ENCODE measurements around the gene TSC22D3.
"Not testable (repeated sequence)": the region's sequence is repeated elsewhere in the genome, so short reads cannot be mapped to it uniquely, and the experiment has no call there.

Gene TSC22D3

DNA sequence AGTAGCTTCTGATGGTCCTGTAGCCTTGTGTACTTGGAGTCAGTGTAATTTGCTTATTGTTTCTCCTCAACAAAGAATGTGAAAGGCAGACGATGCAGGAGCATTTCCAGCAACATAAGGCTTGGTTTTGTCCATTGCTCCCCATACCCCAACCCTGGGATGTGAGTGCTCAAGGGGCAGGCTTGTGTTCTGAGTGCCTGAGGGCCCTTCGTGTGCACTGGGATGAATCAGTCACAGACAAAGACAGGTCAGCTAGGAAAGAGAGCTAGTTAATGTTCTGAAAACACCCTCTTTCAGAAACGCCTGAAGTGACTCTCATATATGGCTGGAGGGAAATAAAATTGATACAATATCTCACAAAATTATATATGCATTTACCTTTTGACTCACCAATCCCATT lies 88.1 kb downstream of the TSC22D3 start:
- H3K4me3 ChIP-seq (ENCODE audit: low read length), result no peak overlapping the region
- no peak for DNase-seq (ENCODE audit: low read depth)
- no peak for TF ChIP-seq CTCF (conservative IDR thresholded peaks at IDR 0.05; ENCODE audit: low read length)

- DNase-seq (ENCODE audit: low read depth), result no peak
- H3K4me3 ChIP-seq (ENCODE audit: low read length), result no peak overlapping the region
These were observed 88.8 kb downstream of the TSC22D3 start for GRCh38 chrX:107686792-107687191.

DNA sequence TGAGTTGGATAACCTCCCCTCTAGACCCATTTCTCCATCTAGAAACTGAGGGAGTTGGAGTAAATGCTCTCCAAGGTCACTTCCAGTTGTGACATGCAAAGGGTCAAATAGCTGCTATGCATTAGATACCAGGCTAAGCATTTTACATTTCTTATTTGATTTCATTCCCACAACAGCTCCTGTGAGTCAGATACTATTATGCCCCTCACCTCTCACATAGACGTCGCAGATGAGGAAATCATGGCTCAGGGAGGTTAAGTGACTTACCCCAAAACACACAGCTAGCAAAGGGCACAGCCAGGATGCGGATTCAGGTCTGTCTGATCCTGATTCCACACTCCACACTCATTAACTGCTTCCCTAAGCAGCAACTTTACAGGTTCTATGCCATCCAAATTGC lies 89.6 kb downstream of the TSC22D3 start:
- no peak for TF ChIP-seq CTCF (conservative IDR thresholded peaks at IDR 0.05; ENCODE audit: low read length)

More at GRCh38 chrX:107686792-107687191, 88.8 kb downstream of the TSC22D3 start:
- TF ChIP-seq CTCF (conservative IDR thresholded peaks at IDR 0.05; ENCODE audit: low read length), result no peak

DNA sequence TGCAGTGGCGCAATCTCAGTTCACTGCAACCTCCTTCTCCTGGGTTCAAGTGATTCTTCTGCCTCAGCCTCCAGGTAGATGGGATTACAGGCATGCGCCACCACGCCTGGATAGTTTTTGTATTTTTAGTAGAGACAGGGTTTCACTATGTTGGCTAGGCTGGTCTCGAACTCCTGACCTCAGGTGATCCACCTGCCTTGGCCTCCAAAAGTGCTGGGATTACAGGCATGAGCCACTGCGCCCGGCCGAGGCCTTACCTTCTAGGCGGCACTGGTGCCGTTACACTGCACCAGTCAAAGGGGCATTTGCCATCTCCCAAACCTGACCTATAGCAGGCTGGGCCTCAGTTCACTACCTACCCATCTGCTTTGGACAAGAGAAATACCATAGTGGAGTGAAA lies 90.0 kb downstream of the TSC22D3 start:
- DNase-seq (ENCODE audit: low read depth); H3K4me3 ChIP-seq (ENCODE audit: low read length): not testable (repeated sequence)

More for the DNA sequence above, 89.6 kb downstream of the TSC22D3 start:
- H3K4me3 ChIP-seq (ENCODE audit: low read length), result no peak overlapping the region
- DNase-seq (ENCODE audit: low read depth), result no peak

DNA sequence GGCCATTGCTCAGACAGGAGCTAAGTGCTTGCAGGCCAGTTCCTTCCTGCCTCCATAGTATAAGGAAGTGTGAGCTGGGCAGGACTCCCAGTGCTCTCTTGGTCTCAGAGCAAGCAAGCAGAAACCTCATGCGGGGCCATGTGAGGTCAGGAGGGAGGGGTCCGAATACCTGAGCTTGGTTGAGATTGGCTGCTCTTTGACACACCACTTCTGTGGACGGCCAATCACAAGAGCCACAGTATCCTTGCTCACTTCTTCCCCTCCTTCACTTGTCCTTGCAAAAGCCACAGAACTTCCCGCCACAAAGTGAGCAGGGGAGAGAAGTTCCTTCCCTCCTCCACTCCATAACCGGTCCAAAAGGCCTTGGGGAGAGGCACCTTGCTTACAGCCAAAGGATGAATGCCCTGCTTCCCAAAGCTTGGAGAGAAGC lies 90.6 kb downstream of the TSC22D3 start:
- no peak overlapping the region for H3K4me3 ChIP-seq (ENCODE audit: low read length)
- no peak for DNase-seq (ENCODE audit: low read depth)
- TF ChIP-seq CTCF (conservative IDR thresholded peaks at IDR 0.05; ENCODE audit: low read length), result no peak

GRCh38 chrX:107683931-107684330 lies 91.7 kb downstream of the TSC22D3 start:
- no peak for TF ChIP-seq CTCF (conservative IDR thresholded peaks at IDR 0.05; ENCODE audit: low read length)
- no peak for DNase-seq (ENCODE audit: low read depth)
- no peak overlapping the region for H3K4me3 ChIP-seq (ENCODE audit: low read length)

GRCh38 chrX:107683124-107683895 lies 92.3 kb downstream of the TSC22D3 start:
- no peak for DNase-seq (ENCODE audit: low read depth)
- no peak for TF ChIP-seq CTCF (conservative IDR thresholded peaks at IDR 0.05; ENCODE audit: low read length)
- H3K4me3 ChIP-seq (ENCODE audit: low read length), result no peak overlapping the region

Data from AG10803 (cell line).